SK-N-MC (cell line): ENCODE measurements around the gene PLEKHA6.

ENCODE experiments used
- DNase-seq: peaks from one replicate; pipeline ENCODE4 v3.0.0-alpha.2; 2011; ENCODE audit warnings: low read depth, low spot score
- H3K27ac ChIP-seq: fragments of 200-600 bp; sonication (generic); 2 replicates; pipeline ENCODE4 v1.5.1; 2016; ENCODE audit warnings: mixed run types
- H3K36me3 ChIP-seq: fragments of 200-600 bp; sonication (generic); 2 replicates; pipeline ENCODE4 v1.6.1; 2017; ENCODE audit warnings: antibody characterized with exemption, low read length, mixed read lengths; ENCODE audit not compliant: insufficient read depth
- H3K4me3 ChIP-seq: fragments of 200-600 bp; sonication (generic); 2 replicates; pipeline ENCODE4 v1.5.1; 2016
- H3K9ac ChIP-seq: fragments of 200-600 bp; sonication (generic); 2 replicates; pipeline ENCODE4 v1.8.0; 2017; ENCODE audit warnings: mixed run types, mixed read lengths; ENCODE audit not compliant: insufficient read length
- H3K9me3 ChIP-seq: fragments of 200-600 bp; sonication (generic); 2 replicates; pipeline ENCODE4 v1.6.1; 2017; ENCODE audit warnings: low read depth, mild to moderate bottlenecking, antibody characterized with exemption, low read length, moderate library complexity, mixed read lengths
- EZH2 ChIP-seq: fragments of 200-600 bp; sonication (generic); IDR thresholded peaks from one replicate; pipeline ENCODE4 v1.6.1; 2017; ENCODE audit warnings: antibody characterized with exemption
- FOXP2 ChIP-seq: optimal IDR thresholded peaks from 2 replicates; pipeline ENCODE3; 2011; ENCODE audit warnings: mild to moderate bottlenecking, moderate library complexity; ENCODE audit not compliant: insufficient read depth; ENCODE audit errors: extremely low read length, control extremely low read depth
- POLR2AphosphoS5 ChIP-seq: IDR thresholded peaks from 2 replicates; pipeline ENCODE4 v1.6.1; 2012; ENCODE audit warnings: mild to moderate bottlenecking, low read depth, low read length, borderline replicate concordance

PLEKHA6 gene

GRCh38 chr1:204359474-204360255 lies at the start of gene PLEKHA6:
Gene PLEKHA6 (minus strand): TSS chr1:204359929. CDS start chr1:204273727, 86,202 bp downstream.
- Histone ChIP-seq H3K9ac (no peak within 1 kb of the TSS), H3K9me3 (no peaks in the 10 kb centered on the region), H3K4me3 (no peak within 1 kb of the TSS), H3K36me3 (no peaks in the 10 kb centered on the region), H3K27ac (no peak within 1 kb of the TSS)
- DNase-seq: no peak
- no peak for TF ChIP-seq FOXP2

GRCh38 chr1:204409123-204409522 lies 49.4 kb upstream of the PLEKHA6 start:
- Histone ChIP-seq H3K9ac (peak overlapping the region; percentile 94), H3K9me3 (no peaks in the 10 kb centered on the region), H3K27ac (no peak overlapping the region), H3K36me3 (peaks cover 48% of the 10 kb centered on the region), H3K4me3 (peak overlapping the region; percentile 79)
- no peak for DNase-seq
- TF ChIP-seq FOXP2: no peak
- no peak for TF ChIP-seq EZH2
- no peak for TF ChIP-seq POLR2AphosphoS5

GRCh38 chr1:204408602-204409001 lies 48.9 kb upstream of the PLEKHA6 start:
- no peak for DNase-seq
- Histone ChIP-seq H3K36me3 (peaks cover 53% of the 10 kb centered on the region), H3K9me3 (no peaks in the 10 kb centered on the region), H3K27ac (no peak overlapping the region), H3K9ac (peak overlapping the region; percentile 94), H3K4me3 (peak overlapping the region; percentile 79)
- TF ChIP-seq POLR2AphosphoS5 (no peak), EZH2 (no peak)

DNA sequence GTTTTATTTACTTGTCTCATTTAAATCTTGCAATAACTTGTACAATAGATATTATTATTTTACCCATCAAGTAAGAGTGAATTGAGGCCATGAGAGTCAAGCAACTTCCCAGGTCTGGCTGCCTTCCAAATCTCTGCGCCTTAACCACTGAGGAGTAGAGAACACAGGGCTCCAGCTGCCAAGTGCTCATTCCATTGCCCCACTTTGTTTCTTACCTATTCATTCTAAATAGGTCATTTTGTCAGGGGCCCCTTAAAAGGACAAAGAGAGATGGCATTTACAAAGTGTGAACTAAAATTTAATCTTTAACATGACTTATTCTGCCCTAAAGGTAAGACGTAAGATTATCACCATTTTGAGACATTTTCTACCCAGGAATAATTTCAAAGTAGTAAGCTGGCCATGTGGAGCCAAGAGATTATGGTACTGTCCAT lies 48.4 kb upstream of the PLEKHA6 start:
- Histone ChIP-seq H3K9ac (peak overlapping the region; percentile 94), H3K36me3 (peaks cover 56% of the 10 kb centered on the region), H3K9me3 (no peaks in the 10 kb centered on the region), H3K4me3 (peak overlapping the region; percentile 79), H3K27ac (no peak overlapping the region)
- DNase-seq: peak; percentile 16
- TF ChIP-seq POLR2AphosphoS5: no peak
- TF ChIP-seq EZH2: no peak
- TF ChIP-seq FOXP2: no peak

GRCh38 chr1:204407295-204407971 lies 47.7 kb upstream of the PLEKHA6 start:
- Histone ChIP-seq H3K27ac (no peak overlapping the region; the same call in 1 of the 2 replicates), H3K4me3 (peak overlapping the region; percentile 79), H3K9me3 (no peaks in the 10 kb centered on the region), H3K9ac (peak overlapping the region; percentile 94), H3K36me3 (peaks cover 59% of the 10 kb centered on the region)
- DNase-seq: no peak
- TF ChIP-seq FOXP2 (no peak), POLR2AphosphoS5 (no peak), EZH2 (no peak)

- Histone ChIP-seq H3K9ac (peak overlapping the region; percentile 94), H3K4me3 (peak overlapping the region; percentile 79), H3K27ac (no peak overlapping the region), H3K36me3 (peaks cover 60% of the 10 kb centered on the region), H3K9me3 (no peaks in the 10 kb centered on the region)
- no peak for DNase-seq
- TF ChIP-seq POLR2AphosphoS5: no peak
- TF ChIP-seq FOXP2: no peak
- no peak for TF ChIP-seq EZH2
Observed at GRCh38 chr1:204406621-204407020, 46.9 kb upstream of the PLEKHA6 start.

- DNase-seq: no peak
- Histone ChIP-seq H3K27ac (no peak overlapping the region), H3K36me3 (peaks cover 64% of the 10 kb centered on the region), H3K4me3 (0 out of 2 replicates have a peak overlapping the region, but pooled peaks have one; percentile 6), H3K9me3 (no peaks in the 10 kb centered on the region), H3K9ac (no peak overlapping the region)
- no peak for TF ChIP-seq POLR2AphosphoS5
- TF ChIP-seq FOXP2: no peak
- no peak for TF ChIP-seq EZH2
Observed at GRCh38 chr1:204405988-204406387, 46.3 kb upstream of the PLEKHA6 start.

- Histone ChIP-seq H3K9ac (no peak overlapping the region), H3K27ac (no peak overlapping the region), H3K4me3 (no peak overlapping the region), H3K36me3 (peaks cover 75% of the 10 kb centered on the region), H3K9me3 (no peaks in the 10 kb centered on the region)
- no peak for DNase-seq
- no peak for TF ChIP-seq FOXP2
Observed at GRCh38 chr1:204404629-204405028, 44.9 kb upstream of the PLEKHA6 start.

DNA sequence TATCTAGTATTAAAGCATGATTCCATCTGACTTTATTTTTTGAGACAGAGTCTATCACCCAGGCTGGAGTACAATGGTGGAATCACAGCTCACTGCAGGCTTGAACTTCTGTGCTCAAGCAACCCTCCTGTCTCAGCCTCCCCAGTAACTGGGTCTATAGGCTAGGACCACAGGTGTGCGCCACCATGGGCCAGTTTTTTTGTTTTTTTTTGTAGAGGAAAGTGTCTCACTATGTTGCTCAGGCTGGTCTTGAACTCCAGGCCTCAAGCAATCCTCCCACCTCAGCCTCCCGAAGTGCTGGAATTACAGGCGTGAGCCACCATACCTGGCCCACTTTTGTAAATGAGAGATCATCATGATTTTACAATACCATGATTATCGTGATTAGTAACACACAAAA lies 42.7 kb upstream of the PLEKHA6 start:
- DNase-seq: no peak
- TF ChIP-seq FOXP2 (no peak), POLR2AphosphoS5 (no peak), EZH2 (no peak)
- Histone ChIP-seq H3K27ac (no peak overlapping the region), H3K9me3 (no peaks in the 10 kb centered on the region), H3K9ac (no peak overlapping the region), H3K36me3 (peaks cover 77% of the 10 kb centered on the region), H3K4me3 (no peak overlapping the region)
